GM23248 (cell line): ENCODE data around the gene NMUR1.

Experiments used
- EZH2 ChIP-seq: fragments of 200-600 bp; sonication (generic); IDR thresholded peaks from 2 replicates; pipeline ENCODE4 v1.6.1; 2018; ENCODE audit warnings: antibody characterized with exemption, mild to moderate bottlenecking; ENCODE audit not compliant: insufficient read depth, poor library complexity, severe bottlenecking
- EZH2phosphoT487 ChIP-seq: fragments of 200-600 bp; sonication (generic); IDR thresholded peaks from 2 replicates; pipeline ENCODE4 v1.6.1; 2018; ENCODE audit warnings: antibody characterized with exemption, moderate library complexity, mild to moderate bottlenecking, low read depth; ENCODE audit not compliant: insufficient read depth

DNA sequence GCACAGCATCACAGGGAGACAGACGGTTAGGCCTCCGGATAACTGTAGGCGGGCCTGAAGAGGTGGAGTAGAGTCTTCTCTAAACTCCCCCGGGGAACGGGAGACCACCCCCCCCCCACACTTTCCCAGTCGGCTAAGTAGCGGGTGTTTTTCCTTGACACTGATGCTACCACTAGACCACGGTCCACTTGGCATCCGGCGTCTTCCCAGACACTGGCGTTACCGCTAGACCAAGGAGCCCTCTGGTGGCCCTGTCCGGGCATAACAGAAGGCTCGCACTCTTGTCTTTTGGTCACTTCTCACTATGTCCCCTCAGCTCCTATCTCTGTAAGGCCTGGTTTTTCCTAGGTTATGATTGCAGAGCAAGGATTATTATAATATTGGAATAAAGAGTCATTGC is 40.3 kb downstream of the NMUR1 start:
- TF ChIP-seq EZH2 = no peak
- no peak for TF ChIP-seq EZH2phosphoT487
